ENCODE measurements around the gene SYTL4.

Gene SYTL4

GRCh38 chrX:100687546-100687945 lies 44.4 kb downstream of the SYTL4 start:
- no peak for DNase-seq

GRCh38 chrX:100687128-100687527 lies 44.8 kb downstream of the SYTL4 start:
- DNase-seq: no peak

GRCh38 chrX:100685997-100686305 lies 46.0 kb downstream of the SYTL4 start:
- DNase-seq: no peak

GRCh38 chrX:100685284-100685996 lies 46.5 kb downstream of the SYTL4 start:
- DNase-seq: peak; percentile 70

GRCh38 chrX:100682939-100683338 lies 49.0 kb downstream of the SYTL4 start:
- DNase-seq: no peak

- peak; percentile 22 for DNase-seq
Observed at GRCh38 chrX:100681599-100681998, 50.3 kb downstream of the SYTL4 start.

- DNase-seq: no peak
Observed at GRCh38 chrX:100680756-100681155, 51.2 kb downstream of the SYTL4 start.

- peak; percentile 35 for DNase-seq
Observed at GRCh38 chrX:100677611-100678181, 54.2 kb downstream of the SYTL4 start.

- no peak for DNase-seq
Observed at GRCh38 chrX:100674705-100675104, 57.2 kb downstream of the SYTL4 start.

- DNase-seq: peak; percentile 61
Observed at GRCh38 chrX:100673397-100673953, 58.4 kb downstream of the SYTL4 start.

GRCh38 chrX:100672966-100673365 lies 59.0 kb downstream of the SYTL4 start:
- no peak for DNase-seq

- DNase-seq: no peak
Observed at GRCh38 chrX:100663642-100664041, 68.3 kb downstream of the SYTL4 start.

GRCh38 chrX:100662796-100663195 lies 69.1 kb downstream of the SYTL4 start:
- no peak for DNase-seq

GRCh38 chrX:100662170-100662569 lies 69.8 kb downstream of the SYTL4 start:
- DNase-seq: no peak

- DNase-seq: no peak
Observed at GRCh38 chrX:100659431-100660137, 72.3 kb downstream of the SYTL4 start.

- no peak for DNase-seq
Observed at GRCh38 chrX:100658941-100659381, 73.0 kb downstream of the SYTL4 start.

- no peak for DNase-seq
Observed at GRCh38 chrX:100654261-100654660, 77.7 kb downstream of the SYTL4 start.

- no peak for DNase-seq
Observed at GRCh38 chrX:100652266-100652665, 79.7 kb downstream of the SYTL4 start.

GRCh38 chrX:100650841-100651240 lies 81.1 kb downstream of the SYTL4 start:
- DNase-seq: no peak

- DNase-seq: peak; percentile 95
Observed at GRCh38 chrX:100649550-100650356, 82.2 kb downstream of the SYTL4 start.

GRCh38 chrX:100648458-100649417 lies 83.2 kb downstream of the SYTL4 start:
- peak; percentile 81 for DNase-seq

GRCh38 chrX:100647739-100648138 lies 84.2 kb downstream of the SYTL4 start:
- no peak for DNase-seq

All from fibroblast of upper back skin (primary cell).